HG02884 (cell line): ENCODE data around the gene ERVV-1.
"Not testable (repeated sequence)": the region's sequence is repeated elsewhere in the genome, so short reads cannot be mapped to it uniquely, and the experiment has no call there.

Experiments used
- ATAC-seq: cut with Tn5 transposase; IDR thresholded peaks from one replicate; pipeline ENCODE4 v1.9.1; 2021; ENCODE audit warnings: mild to moderate bottlenecking, moderate library complexity; ENCODE audit not compliant: unreplicated experiment

Gene ERVV-1, protein sequence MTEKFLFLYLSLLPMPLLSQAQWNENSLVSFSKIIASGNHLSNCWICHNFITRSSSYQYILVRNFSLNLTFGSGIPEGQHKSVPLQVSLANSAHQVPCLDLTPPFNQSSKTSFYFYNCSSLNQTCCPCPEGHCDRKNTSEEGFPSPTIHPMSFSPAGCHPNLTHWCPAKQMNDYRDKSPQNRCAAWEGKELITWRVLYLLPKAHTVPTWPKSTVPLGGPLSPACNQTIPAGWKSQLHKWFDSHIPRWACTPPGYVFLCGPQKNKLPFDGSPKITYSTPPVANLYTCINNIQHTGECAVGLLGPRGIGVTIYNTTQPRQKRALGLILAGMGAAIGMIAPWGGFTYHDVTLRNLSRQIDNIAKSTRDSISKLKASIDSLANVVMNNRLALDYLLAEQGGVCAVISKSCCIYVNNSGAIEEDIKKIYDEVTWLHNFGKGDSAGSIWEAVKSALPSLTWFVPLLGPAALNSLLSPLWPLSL

DNA sequence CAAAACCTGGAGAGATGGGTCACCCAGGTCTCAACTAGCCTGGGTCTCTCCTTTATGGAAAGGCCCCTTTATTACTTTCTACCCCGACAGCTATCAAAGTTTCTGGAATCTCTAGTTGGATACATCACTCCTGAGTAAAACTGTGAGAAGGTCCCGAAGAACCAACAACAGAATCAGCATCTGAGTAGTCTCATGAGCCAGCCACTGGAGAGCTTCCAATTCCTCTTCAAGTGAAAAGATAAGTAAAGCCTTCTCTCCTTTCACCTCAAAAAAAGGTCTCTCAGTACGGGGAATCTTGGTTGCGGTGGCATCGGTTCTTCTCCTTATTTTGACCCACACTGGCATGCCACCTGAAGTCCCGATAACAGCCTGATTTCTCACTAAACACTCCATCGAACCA, at the start of gene ERVV-1:
TSS of gene ERVV-1 (plus strand) at position 301 of the 400 bp plus-strand sequence. CDS start 170 bp downstream, outside the sequence.
- ATAC-seq = no peak

DNA sequence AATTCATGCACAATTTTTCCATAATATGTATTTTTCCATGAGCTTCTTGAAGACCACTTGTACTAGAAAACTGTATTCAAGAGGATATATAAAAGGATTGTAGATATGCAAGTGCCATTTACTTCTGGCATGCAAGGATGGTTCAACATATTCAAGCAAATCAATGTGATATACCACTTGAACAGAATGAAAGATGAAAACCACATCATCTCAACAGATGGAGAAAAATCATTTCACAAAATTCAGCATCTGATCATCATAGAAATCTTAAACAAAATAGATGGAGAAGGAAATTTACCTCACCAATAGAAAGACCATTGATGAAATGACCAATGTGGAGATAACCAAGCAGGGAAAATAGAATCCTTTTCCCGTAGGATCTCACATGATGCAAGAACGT, 45.9 kb upstream of the ERVV-1 start:
- ATAC-seq = no peak

DNA sequence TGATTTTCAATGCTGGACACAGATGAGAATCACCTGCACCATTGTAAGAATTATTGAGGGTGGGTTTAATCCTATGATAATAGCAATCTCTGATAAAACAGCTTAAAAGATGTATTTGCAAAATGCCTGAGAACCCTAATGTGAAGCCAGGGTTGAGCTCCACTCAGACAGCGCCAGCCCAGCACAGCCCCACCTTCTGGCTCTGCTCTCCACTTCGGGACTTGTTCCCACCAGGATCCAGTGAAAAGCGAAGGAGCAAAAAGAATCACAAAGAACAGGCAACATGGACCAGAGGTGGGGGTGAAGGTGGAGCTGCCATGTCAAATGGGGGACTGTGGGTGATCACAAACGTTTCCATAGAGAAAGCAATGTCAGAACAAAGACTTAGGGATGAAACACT, 32.4 kb upstream of the ERVV-1 start:
- ATAC-seq = no peak

DNA sequence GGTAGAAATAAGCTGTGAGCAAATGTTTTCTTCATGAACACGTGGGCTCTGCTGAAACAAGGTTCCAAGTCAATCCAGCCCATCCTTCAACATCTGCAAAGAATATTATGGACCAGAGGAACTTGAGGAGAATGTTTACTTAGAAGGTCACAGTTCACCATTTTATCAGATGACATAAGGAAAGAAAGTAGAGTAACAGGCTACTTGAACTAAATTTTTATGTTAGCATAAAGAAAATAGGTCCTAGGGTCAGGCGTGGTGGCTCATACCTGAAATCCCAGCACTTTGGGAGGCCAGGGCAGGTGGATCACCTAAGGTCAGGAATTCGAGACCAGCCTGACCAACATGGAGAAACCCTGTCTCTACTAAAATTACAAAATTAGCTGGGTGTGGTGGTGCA, 30.6 kb upstream of the ERVV-1 start:
- ATAC-seq = not testable (repeated sequence)

DNA sequence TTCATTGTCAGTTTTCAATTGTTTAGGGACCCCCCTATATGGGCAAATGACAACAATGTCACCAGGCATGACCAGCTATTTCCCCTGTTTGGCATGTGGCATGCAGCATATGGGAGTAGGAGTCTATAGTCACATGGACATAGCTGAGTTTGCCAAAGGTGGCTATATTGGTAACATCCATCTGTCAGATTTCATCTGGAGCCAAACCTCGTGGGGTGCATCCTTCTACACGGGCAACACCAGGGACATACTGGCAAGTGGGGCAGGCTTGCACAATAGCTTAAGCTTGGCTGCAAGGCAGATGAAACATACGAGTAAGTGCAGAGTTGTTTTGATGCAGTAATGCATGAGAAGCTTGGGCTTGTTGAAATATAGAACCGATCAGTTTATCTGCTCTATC, 26.5 kb upstream of the ERVV-1 start:
- no peak for ATAC-seq

DNA sequence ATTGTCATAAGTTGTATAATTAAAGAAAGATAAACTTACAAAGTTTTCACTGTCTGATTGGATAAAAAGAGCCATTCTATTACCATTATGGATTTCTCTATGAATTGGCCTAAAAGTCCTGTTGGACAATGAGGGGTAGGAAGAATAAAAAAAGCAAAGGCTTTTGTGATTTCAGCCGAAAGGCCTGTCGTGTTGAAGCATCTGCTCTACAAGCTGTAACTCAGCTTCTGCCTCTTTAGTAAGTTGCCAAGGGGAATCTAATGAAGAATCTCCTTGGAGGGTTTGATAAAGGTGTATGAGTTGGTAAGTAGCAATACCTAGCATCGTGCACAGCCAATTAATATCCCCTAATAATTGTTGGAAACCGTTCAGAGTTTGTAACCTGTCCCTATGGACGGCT, 25.2 kb upstream of the ERVV-1 start:
- no peak for ATAC-seq

DNA sequence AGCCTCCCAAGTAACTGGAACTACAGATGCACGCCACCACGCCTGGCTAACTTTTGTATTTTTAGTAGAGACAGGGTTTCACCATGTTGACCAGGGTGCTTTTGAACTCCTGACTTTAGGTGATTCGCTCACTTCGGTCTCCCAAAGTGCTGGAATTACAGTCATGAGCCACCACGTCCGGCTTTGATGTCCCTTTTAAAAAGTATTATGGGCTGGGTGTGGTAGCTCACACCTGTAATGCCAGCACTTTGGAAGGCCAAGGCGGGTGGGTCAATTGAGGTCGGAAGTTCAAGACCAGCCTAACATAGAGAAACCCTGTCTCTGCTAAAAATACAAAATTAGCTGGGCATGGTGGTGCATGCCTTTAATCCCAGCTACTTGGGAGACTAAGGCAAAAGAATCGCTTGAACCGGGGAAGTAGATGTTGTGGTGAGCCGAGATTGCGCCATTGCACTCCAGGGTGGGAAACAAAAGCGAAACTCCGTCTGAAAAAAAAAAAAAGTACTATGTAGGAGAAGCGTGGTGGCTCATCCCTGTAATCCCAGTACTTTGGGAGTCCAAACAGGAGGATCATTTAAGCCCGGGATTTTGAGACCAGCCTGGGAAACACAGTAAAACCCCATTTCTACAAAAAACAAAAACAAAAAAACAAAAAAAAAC, 22.8 kb upstream of the ERVV-1 start:
- no peak for ATAC-seq

DNA sequence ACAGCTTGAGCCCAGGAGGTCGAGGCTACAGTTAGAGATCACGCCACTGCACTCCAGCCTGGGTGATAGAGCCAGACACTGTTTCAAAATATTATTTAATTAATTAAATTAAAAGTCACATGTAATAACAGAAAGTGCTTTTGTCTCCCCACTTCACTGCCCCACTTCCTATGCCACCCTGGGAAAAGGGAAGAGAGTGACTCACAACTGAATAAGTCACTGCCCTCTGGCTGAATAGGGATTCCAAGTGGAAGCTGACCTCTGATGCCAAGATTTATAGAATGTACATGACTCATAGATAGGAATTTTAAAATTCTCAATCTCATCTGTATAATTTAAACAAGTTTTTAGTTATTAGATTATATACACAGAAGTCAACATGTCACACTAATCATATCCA, 22.2 kb upstream of the ERVV-1 start:
- ATAC-seq = no peak

DNA sequence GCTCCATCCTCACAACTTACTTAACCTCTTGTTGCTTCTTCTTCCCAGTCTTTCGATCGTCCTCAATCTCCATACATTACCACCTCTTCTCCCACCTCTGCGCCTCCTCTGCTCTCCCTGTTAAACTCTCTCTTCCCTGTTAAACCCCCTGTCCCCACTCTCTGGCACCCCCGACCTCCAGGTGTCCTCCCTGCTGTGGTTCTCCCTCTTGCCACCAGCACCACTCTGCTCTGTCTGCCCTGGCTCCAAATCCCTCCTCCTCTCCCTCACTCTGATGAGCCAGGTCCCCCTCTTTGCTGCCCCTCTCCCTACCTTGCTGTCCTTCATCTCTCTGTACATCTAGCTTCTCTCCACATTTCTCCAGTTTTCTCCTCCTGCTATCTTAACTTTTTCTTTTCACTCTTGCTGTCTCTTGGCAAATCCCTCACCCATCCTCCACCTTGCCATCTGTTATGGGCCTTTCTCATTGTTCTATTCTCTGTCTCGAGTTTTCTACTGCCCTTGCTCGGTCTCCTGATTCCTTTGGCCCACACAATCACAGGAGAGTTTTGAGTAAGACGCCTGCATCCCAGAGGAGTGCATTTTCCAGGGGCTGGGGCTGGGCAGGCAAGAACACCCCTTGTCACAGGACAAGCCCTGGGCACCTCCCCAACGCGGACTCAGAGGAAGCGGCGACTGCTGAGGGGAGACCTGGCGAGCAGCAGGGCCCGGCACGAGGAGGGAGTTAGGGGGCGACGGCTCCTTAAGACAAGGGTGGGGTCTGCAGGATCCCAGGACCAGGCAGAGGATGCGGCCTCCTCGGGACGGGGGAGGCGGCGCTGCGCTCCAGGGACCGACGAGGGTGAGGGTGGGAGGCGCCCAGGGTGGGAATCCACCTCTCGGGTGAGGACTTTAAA, 21.4 kb upstream of the ERVV-1 start:
- ATAC-seq = no peak

DNA sequence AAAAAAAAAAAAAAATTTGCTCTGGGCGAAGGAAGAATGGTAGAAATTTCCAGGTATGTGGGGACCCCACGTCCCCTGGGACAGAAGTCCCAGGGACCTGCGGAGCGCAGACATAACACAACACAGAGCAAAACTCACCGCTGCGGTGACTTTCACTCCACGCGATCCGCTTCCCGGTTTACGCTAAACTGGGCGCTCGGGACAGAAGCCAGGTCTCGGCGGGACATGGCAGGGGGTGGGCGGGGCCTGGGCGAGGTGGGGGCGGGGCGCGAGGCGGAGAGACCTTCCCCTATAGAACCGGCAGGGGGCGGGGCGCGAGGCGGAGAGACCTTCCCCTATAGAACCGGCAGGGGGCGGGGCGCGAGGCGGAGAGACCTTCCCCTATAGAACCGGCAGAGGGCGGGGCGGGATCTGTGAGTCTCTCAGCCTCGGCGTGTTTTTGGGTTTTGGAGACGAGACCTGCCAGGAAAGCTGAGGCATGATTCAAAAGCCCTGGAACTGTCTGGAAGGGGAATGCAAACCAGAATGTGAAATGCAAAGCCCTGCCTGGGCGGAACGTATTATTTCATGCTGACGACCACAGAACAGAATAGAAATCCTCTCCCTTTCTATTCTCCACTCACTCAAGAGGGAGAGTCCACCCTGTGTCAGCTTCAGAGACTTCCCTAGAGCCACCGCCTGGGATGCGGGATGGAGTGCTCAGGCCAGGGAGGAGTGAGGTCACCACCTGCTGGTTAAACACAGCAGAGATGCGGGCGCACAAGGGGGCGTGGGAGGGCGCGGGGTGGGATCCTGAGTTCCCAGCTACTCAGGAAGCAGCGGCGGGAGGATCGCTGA, 20.2 kb upstream of the ERVV-1 start:
- no peak for ATAC-seq

DNA sequence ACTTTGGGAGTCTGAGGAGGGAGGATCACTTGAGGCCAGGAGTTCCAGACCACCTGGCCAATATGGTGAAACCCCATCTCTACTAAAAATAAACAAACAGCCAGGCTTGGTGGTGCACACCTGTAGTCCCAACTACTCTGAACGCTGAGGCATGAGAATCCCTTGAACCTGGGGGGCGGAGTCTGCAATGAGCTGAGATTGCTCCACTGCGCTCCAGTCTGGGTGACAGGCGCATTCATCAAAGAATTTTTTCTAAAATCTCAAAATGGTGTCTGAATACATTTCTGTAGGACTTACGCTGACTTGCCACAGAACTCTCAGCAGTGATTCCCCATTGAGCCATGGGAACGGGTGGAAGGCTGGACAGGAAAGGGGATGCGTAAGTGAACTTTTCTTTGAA, 18.0 kb upstream of the ERVV-1 start:
- ATAC-seq = no peak

DNA sequence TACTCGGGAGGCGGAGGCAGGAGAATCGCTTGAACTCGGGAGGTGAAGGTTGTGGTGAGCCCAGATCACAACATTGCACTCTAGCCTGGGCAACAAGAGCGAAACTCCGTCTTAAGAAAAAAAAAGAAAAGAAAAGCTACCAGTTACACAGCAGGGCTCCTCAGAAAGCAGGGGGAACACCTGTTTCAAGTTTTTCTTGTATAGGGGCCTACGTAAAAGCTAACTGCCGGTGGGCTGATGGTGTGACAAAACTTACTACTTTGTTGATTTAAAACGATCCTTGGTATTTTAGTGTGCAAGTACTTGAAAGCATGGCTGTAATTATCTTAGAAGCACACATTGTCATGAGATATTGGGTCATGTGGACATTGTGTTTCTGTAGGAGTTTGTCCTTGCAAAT, 15.7 kb upstream of the ERVV-1 start:
- no peak for ATAC-seq

DNA sequence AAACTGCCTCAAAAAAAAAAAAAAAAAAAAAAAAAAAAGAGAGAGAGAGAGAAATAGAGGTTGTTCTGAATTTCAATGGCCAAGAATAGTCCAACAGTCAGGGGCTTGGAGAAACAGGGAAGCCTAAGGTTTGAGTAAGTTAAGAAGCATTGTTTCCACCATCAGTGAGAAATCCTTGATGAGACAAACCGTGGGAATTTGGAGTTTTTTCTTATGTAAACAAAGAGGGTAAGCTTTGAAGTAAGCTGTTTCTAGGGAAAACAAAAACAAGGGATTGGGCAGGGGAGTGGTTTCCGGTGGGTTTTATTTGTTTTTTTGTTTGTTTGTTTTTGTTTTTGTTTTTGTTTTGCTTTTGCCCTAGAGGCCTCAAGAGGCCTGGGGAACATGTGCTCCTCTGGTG, 11.2 kb upstream of the ERVV-1 start:
- no peak for ATAC-seq

DNA sequence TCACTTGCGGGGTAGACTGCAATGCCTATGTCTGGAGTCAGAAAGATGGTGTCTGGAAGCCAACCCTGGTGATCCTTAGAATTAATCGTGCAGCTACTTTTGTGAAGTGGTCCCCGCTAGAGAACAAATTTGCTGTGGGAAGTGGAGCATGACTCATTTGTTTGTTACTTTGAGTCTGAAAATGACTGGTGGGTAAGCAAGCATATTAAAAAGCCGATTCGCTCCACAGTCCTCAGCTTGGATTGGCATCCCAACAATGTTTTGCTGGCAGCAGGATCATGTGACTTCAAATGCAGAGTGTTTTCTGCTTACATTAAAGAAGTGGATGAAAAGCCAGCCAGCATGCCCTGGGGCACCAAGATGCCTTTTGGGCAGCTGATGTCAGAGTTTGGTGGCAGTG, 9.5 kb upstream of the ERVV-1 start:
- ATAC-seq = no peak

DNA sequence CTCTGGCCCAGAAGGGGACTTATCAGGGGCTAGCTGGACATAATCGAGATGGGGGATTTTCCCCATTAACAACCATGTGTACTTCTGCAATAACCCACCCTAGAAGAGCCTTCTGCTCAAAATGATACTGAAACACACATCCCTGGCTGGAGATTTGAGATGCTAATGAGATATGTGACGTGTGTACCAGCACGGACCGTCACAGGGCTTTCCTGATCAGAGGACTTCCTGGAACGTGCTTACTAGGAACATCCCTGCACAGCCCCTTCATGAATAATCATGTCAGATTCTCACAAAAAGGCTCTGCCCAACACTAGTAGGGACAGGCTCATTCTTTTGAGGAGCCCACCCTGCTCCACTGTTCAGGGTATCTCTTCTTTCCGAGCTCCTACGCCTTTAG, 6.5 kb upstream of the ERVV-1 start:
- no peak for ATAC-seq

DNA sequence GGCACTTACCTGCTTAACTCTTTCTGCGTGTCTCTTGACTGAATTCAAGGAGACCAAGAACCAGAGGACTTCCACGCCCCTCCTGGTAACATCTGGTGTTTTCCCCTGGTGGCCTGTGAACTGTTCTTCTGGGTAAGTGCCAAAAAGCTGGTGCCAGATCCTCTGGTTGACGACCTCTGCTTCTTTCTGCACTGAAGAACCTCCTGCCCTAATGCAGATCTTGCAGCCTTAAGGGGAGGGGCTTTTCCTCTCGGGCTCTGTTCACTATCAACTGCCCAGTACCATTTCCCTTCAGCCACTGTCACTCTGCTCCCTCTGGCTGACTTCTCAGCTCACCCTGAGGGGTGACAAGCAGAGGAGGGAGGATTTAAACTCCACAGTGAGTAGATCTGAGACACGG, 6.1 kb upstream of the ERVV-1 start:
- ATAC-seq = no peak

DNA sequence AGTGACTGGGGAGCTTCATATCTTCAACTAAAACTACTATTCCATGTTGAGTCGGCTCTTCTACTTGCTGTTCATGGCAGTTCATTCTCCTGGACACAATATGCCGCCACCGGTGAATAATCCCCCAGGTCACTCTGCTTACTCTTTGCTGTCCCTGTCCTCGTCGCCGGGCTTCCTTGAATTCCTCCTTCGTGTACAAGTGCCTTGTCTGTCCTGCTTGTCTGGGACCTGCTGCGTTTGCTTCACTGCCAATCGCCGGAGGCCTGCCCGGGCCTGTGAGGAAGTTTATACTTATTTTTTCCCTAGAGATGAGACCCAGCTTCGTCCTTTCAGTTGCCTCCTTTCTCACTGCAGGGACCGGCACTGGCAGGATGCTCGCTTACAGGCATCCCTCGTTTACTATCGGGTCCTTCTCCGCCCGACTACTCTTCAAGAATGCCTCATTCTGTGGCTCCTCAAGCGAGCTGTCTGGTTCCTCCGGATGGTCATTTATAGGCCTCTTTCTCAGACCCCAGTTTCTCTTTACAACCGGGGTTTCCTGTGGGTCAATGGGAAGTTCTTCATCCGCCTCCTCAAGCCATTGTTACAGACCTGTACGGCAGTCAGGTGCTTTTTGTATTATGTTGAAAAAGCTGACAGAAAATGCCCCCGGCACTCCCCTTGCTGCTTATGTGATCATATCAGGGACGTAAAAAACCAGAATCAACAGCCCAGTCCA, 5.5 kb upstream of the ERVV-1 start:
- ATAC-seq = no peak

DNA sequence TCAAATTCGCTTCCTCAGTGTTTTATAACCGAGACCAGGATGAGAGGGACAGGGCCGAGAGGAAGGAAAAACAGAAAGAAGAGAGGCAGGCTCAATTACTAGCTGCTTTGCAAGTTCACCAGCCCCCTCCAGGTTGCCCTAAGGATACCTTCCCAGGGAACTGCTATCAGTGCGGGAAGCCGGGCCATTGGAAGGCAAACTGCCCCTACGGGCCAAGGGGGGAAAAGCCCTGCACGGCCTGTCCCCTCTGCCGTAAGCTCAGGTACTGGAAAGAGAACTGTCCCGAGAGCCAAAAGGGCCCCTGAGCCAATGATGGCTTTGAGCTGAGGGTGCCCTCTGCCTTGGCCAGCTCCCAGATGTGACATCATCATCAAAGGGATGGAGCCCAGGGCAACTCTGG, 3.2 kb upstream of the ERVV-1 start:
- ATAC-seq = no peak

DNA sequence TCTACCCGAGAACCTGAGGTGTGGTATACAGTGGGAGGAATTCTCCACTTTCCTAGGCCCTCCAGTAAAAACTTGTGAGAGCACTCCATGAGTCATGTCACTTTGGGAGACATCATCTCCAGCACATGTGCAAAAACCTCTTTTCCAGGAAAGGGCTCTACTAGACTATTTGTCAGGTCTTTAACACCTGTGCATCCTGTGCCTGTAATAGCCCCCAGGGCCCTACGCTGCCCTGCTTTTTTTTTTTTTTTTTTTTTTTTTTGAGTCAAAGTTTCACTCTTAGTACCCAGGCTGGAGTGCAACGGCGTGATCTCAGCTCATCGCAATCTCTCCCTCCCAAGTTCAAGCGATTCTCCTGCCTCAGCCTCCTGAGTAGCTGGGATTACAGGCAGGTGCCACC, 1.7 kb upstream of the ERVV-1 start:
- no peak for ATAC-seq

DNA sequence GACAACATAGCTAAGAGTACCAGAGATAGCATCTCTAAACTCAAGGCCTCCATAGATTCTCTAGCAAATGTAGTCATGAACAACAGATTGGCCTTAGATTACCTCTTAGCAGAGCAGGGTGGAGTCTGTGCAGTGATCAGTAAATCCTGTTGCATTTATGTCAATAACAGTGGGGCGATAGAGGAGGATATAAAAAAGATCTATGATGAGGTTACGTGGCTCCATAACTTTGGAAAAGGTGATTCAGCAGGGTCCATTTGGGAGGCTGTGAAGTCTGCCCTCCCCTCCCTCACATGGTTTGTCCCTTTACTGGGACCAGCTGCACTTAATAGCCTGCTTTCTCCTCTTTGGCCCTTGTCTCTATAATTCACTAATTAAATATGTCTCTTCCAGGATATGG, 1.4 kb downstream of the ERVV-1 start:
- ATAC-seq = no peak
